Stimulated activated CD8-positive, alpha-beta memory T cell treated with anti-CD3 and anti-CD28 coated beads, Interleukin-7, amount 100 ng/mL, for 4 hours (primary cell): ENCODE results near the gene NLGN2.

Source experiments
- DNase-seq, 2 donors: peaks; one replicate each; pipeline ENCODE4 v3.0.0-alpha.2; 2020; ENCODE audit warnings: low read depth in 2 of 2

NLGN2 gene

GRCh38 chr17:7392696-7393612 lies 14.7 kb upstream of the NLGN2 start:
- DNase-seq = no peak

DNA sequence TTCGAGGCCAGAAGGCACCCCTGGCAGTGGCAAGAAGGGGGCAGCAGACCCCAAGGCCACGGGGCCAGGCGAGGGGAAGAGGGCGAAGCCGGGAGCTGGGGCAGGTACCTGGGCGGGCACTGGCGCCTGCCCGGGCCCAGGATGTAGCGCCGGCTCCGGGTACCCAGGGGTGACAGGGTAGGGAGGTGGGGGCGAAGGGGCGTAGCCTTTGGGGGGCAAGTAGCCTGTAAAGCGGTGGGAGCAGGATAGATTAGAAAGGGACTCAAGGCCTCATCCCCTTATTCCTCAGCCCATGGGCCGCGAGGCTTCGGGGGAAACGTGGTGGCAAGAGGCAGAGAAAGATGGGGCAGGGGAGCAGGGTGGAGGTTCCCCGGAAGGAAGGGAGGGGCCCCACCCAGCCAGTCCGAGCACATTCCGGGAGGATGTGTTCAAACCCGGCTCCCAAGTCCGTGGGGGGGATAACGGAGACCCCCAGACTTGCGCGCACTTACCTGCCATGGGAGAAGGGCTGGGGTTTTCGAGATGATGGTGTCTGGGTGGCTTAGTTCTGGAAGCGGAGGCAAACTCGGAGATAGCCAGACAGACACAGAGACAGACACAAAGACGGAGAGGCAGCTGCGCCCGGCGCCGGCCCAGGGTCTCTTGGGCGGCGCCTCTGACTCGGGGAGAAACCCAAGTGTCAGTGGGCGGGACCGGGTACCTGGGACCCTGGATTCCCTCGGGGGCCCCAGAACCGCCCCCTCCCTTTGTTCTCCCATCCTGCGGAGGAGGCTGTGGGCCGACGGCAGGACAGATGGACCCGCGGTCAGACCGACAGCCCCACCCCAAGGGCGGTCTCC lies 13.8 kb upstream of the NLGN2 start:
- peak; percentile 27 to 56 for DNase-seq

DNA sequence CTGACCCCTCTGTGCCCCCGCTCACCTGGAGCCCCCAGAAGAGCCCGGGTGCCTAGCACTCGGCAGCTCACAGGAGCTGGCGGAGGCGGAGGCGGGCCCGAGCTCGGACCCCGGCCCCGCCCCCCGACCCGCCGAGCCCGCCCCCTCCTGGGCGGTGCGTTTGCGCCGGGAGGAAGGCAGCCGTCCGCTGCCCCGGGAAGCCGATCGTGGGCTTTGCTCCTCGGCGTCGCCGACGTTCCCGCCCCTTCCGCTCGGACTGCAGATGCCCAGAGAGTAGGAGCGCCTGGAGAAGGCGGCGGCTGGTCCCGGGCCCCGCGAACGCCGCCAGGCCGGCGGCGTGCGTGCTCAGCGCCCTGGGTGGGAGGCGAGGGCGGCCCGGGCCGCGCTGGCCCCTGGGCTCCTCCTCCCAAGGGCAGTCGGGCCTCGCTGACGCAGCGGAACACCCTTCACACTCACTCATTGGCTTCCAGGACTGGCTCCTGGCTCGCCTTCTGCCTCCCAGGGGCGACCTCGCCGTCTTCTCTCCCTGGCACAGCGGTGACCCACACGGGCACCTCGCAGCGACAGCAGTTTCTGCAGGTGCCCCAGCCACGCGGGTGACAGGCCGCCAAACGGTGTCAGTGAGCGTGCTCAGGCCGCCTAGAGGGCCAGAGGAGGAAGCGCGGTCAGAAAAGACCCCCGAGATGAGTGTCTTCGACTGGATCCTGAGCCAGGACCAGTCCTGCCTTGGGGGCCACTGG lies 13.0 kb upstream of the NLGN2 start, which contains the start of gene PLSCR3:
Gene PLSCR3 (minus strand): TSS at position 74 of the 740 bp plus-strand sequence. CDS start 415 bp downstream, outside the sequence.
- DNase-seq = peak; percentile 42 to 77

- no peak for DNase-seq
Observed at GRCh38 chr17:7396147-7396546, 11.5 kb upstream of the NLGN2 start.

- no peak for DNase-seq
Observed at GRCh38 chr17:7398612-7399011, 9.0 kb upstream of the NLGN2 start.

DNA sequence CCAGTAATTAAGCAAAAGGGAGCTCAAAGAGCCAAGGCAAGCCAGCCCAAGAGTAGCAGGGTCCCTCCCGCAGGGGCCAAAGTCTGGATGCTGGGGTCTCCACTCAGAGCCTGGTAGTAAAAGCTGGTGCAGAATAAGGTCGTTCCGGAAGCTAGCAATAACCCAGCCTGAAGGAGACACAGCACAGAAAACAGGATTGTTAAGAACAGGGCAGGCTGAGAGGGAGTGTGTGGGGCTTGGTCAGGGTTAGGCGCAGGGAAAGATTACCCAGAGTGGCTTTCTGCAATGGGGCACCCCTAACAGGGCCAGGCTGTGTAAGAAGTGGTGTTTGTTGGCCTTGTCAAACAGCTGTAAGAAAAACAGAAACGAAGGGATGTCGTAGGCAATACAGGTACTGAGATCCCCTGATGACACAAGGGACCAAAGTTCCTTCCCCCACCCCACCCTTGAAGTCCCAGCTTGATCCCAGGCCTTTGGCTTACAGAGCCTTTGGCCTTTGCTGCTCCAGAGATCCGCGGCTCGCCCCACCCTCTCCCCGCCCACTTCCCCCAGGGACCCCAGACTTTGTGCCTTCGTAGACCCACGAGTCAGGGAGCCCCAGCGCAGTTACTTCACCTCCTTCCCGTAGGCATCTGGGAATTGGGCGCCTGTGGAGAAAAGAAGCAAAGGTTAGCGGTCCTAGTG lies 4.5 kb upstream of the NLGN2 start:
- no peak for DNase-seq

GRCh38 chr17:7403727-7403976 lies 4.0 kb upstream of the NLGN2 start:
- DNase-seq = no peak

GRCh38 chr17:7403977-7404736 lies 3.5 kb upstream of the NLGN2 start, which contains the start of gene TMEM256:
TMEM256 (minus strand) TSS chr17:7404097; CDS start chr17:7404084, 13 bp downstream.
- peak; percentile 93 to 94 for DNase-seq

DNA sequence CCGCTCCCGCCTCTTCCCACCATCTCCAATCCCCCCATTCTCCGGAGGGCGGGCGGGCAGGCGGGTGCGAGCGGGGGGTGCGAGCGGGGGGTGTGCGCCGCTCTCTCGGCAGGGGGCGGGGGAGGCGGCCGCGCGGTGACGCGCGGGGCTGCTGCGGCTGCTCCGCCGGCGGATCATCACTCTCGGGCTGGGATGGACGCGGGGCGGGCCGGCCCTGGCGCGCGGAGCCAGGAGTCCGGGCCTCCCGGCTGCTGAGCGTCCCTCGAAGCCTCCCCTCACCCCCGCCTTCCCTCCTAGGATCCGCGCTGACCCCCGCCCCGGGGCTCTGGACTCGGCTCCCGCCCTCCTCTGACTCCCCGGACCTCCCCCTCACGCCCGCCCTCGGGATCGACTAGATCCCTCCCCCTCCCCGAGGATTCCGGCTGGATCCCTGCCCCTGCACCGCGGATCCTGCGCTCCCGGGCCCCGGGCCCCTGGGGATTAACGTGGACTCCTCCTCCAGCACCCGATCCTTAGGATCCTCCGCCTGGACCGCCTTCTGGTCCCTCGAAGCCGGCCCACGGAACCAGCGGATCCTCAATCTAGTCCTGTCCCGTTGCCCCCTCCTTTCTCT lies 2.8 kb upstream of the NLGN2 start:
- peak in 1 of 2 donors; percentile 69 for DNase-seq

GRCh38 chr17:7405350-7406234 lies 2.1 kb upstream of the NLGN2 start:
- no peak for DNase-seq

GRCh38 chr17:7406235-7406825 lies 1.3 kb upstream of the NLGN2 start:
- no peak for DNase-seq

- DNase-seq = no peak
Observed at GRCh38 chr17:7407082-7407481, 563 bp upstream of the NLGN2 start.

DNA sequence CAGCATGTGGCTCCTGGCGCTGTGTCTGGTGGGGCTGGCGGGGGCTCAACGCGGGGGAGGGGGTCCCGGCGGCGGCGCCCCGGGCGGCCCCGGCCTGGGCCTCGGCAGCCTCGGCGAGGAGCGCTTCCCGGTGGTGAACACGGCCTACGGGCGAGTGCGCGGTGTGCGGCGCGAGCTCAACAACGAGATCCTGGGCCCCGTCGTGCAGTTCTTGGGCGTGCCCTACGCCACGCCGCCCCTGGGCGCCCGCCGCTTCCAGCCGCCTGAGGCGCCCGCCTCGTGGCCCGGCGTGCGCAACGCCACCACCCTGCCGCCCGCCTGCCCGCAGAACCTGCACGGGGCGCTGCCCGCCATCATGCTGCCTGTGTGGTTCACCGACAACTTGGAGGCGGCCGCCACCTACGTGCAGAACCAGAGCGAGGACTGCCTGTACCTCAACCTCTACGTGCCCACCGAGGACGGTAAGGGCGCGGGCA lies 645 bp downstream of the NLGN2 start:
- no peak for DNase-seq

DNA sequence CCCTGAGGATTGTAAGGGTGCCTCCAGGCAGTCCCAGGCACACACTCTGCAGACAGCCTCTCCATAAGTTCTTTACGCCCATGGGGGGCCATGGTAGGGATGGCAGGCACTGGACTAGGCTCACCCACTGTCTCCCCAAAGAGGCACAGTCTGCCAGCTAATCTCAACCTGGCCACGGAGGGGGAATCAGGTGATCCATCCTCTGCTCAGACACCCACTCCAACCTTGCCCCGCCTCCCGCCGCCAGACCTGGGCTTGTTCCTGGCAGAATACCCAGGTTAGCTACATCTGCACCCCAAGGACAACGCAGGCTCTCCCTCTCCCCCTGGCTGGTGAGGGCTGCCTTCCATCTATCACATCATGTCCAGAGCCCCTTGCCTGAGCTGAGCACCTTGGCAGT lies 1.2 kb downstream of the NLGN2 start:
- DNase-seq = no peak

DNA sequence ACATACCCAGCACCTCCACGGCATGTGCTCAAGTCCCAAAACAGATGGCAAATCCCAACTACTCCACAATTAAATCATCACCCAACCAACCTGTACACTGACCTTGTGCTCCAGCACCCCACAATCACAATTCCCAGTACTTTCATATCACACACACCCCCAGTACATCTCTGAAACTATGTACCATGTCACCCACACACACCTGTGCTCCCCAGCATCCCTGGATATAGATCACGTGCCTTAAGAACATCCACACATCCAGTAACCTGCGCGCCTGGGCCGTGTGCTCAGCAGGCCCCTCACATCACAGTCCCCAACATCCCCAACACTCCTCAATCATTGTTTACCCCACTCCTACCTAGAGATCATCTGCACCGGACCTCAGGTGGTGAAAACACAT lies 2.1 kb downstream of the NLGN2 start:
- DNase-seq = no peak

DNA sequence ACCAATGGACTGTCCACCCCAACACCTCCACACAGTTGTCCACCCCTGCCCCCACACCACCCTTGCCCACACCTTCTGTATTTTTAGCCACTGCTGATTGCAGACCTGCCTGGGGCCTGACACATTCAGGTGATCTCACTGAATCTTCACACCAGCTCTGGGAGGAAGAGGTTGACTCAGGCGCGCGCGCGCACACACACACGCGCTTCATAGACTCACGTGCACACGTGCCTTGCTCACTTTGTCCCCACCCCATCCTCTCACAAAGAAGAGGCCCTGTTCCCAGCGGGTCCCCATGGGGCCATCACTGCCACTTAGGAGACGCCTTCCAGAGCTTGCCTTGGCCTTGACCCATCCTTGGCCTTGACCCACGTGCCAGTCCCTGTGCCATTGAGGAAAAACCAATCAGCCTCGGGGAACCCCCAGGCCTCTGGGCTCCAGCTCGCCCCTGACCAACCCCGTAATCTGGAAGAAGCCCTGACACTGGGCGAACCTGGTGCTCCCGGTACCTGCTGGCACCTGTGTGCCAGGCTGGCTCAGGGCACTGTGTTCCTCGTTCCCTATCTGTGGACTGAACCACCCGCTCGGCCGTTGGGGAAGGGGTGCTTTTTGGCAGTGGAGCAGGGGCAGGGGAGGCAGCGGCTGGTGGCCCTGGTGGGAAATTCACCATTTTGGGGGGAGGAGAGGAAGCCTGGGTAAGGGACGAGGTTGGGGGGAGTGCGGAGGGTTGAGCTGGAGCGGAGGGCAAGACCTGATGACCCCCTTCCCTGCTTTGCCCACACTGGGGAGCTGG lies 3.2 kb downstream of the NLGN2 start:
- DNase-seq = no peak

DNA sequence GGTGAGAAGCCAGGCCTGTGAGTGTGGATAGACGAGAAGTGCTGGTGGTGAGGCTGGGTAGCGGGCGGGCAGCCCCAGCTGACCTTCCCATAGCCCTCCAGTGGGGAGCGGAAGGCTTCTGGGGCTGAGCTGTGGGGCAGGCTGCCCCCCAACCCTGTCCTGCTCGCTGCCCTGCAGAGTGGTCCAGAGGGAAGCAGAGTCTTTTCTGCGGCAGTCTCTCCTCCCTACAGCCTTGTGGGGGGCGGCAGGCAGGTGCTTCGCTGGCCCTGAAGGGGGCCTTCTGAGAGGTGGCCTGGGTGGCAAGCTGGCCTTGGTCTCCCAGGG lies 3.7 kb downstream of the NLGN2 start:
- no peak for DNase-seq

DNA sequence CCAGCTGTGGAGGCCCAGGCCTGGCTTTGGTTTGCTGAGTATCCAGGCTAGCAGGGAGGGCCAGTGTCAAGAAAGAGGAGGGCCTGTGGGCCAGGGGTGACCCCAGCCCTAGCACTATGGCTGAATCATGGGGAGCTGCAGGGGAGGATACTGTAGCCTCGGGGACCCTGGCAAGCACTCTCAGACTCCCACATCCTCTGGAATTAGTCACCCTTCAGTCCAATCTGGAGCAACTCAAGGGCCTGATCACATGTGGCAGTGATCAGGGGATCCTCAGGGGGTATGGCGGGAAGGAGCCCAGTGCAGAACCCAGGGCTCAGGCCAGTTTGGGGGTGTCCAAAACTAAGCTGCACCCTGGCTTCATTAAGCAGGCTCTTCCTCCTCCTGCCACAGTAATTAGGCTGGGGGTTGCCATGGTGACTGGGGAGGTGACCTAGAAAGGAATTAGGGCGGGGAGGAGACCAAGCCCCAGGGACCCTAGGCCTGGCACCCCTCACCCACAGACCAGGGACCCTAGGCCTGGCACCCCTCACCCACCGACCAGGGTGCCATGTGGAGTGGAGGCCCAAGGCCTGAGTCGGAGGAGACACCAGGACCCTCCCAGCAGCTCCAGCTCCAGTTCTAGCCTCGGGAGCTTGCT lies 5.8 kb downstream of the NLGN2 start:
- DNase-seq = no peak
